Mesendoderm (in vitro differentiated cells): Measurements from ENCODE around the gene DNAJB2.

ENCODE experiments used
- DNase-seq: peaks from one replicate; pipeline ENCODE4 v3.0.0; 2013
- H2AK5ac ChIP-seq: 2 replicates; pipeline ENCODE4 v1.6.1; 2013; ENCODE audit warnings: low read length, inconsistent platforms
- H2BK120ac ChIP-seq: 2 replicates; pipeline ENCODE4 v1.6.1; 2013; ENCODE audit warnings: low read depth, mild to moderate bottlenecking, low read length, moderate library complexity, mixed read lengths
- H2BK15ac ChIP-seq: replicated peaks from 2 replicates; pipeline ENCODE4 v1.6.1; 2013; ENCODE audit warnings: low read depth, mild to moderate bottlenecking, moderate library complexity
- H2BK5ac ChIP-seq: 2 replicates; pipeline ENCODE4 v1.6.1; 2013; ENCODE audit warnings: low read length, inconsistent platforms
- H3K18ac ChIP-seq: 2 replicates; pipeline ENCODE4 v1.6.1; 2013; ENCODE audit warnings: mild to moderate bottlenecking, low read length, mixed read lengths
- H3K23ac ChIP-seq: one replicate; pipeline ENCODE4 v1.6.1; 2013; ENCODE audit warnings: low read length
- H3K27ac ChIP-seq: 2 replicates; pipeline ENCODE4 v1.5.1; 2013; ENCODE audit warnings: low read depth, mild to moderate bottlenecking, inconsistent platforms, low read length, moderate library complexity
- H3K27me3 ChIP-seq: 2 replicates; pipeline ENCODE4 v1.6.1; 2013; ENCODE audit warnings: low read length, control low read depth, mild to moderate bottlenecking, inconsistent platforms; ENCODE audit not compliant: insufficient read depth, poor library complexity
- H3K36me3 ChIP-seq: 2 replicates; pipeline ENCODE4 v1.6.1; 2013; ENCODE audit warnings: low read length, inconsistent platforms; ENCODE audit not compliant: control insufficient read depth, insufficient read depth
- H3K4ac ChIP-seq: one replicate; pipeline ENCODE4 v1.6.1; 2013; ENCODE audit warnings: low read depth, mild to moderate bottlenecking, low read length, moderate library complexity
- H3K4me1 ChIP-seq: 2 replicates; pipeline ENCODE4 v1.6.1; 2013; ENCODE audit warnings: low read depth, low read length, inconsistent platforms; ENCODE audit not compliant: control insufficient read depth
- H3K4me2 ChIP-seq: 2 replicates; pipeline ENCODE4 v1.6.1; 2013; ENCODE audit warnings: low read length
- H3K4me3 ChIP-seq: 2 replicates; pipeline ENCODE4 v1.5.1; 2013; ENCODE audit warnings: mild to moderate bottlenecking, low read length
- H3K56ac ChIP-seq: one replicate; pipeline ENCODE4 v1.6.1; 2013; ENCODE audit warnings: low read length
- H3K79me1 ChIP-seq: 2 replicates; pipeline ENCODE4 v1.6.1; 2013; ENCODE audit warnings: low read length, inconsistent platforms
- H3K79me2 ChIP-seq: 2 replicates; pipeline ENCODE4 v1.6.1; 2013; ENCODE audit warnings: mild to moderate bottlenecking, low read length; ENCODE audit not compliant: control insufficient read depth, insufficient read depth
- H3K9ac ChIP-seq: 2 replicates; pipeline ENCODE4 v1.6.1; 2013; ENCODE audit warnings: low read length, inconsistent platforms
- H4K5ac ChIP-seq: one replicate; pipeline ENCODE4 v1.6.1; 2013; ENCODE audit warnings: low read length
- H4K8ac ChIP-seq: one replicate; pipeline ENCODE4 v1.6.1; 2013; ENCODE audit warnings: low read depth, mild to moderate bottlenecking, control low read depth, low read length, moderate library complexity
- WGBS: extraction: QIAGEN DNeasy Blood & Tissue Kit; methylation state at CpG from one replicate; pipeline ENCODE4 v1.1.7; 2013; ENCODE audit warnings: low lambda C conversion rate, missing lambda C conversion rate; ENCODE audit not compliant: insufficient coverage; ENCODE audit errors: extremely low coverage; 5-methylcytosine and 5-hydroxymethylcytosine counted together

DNAJB2 gene

DNA sequence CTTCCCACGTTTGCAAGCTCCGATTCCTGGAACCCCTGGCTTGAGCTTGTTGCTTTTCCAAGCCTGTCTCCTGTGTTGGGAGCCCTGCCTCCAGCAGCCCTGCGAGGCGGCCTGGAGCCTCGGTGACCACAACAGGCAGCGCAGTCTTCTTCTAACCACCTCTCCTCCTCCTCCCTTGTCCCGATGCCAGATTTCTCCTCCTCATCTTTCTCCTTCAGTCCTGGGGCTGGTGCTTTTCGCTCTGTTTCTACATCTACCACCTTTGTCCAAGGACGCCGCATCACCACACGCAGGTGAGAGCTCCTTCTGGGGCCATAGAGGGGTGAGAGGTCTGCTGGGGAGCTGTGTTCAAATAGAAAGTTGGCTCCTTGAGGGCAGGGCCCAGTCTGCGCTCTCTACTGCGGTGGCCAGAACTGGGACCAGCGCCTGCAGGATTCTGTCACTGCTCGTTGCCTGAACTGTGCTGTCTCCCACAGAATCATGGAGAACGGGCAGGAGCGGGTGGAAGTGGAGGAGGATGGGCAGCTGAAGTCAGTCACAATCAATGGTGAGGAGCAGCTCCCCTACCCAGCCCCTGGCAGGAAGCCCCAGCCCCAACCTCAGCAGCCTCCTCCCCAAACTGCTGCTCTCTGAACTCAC lies 3.9 kb downstream of the DNAJB2 start:
- Histone ChIP-seq H3K27me3 (no peaks in the 10 kb centered on the region), H3K27ac (no peak overlapping the region), H3K4ac (no peak overlapping the region), H3K23ac (no peak overlapping the region), H3K79me2 (no peaks in the 10 kb centered on the region), H2AK5ac (no peak overlapping the region), H4K5ac (no peak overlapping the region), H3K4me3 (no peak overlapping the region), H3K4me1 (peaks cover 22% of the 10 kb centered on the region), H3K79me1 (no peaks in the 10 kb centered on the region), H2BK120ac (no peak overlapping the region), H3K36me3 (no peaks in the 10 kb centered on the region), H3K9ac (no peak overlapping the region), H4K8ac (no peak overlapping the region), H2BK5ac (no peak overlapping the region), H3K4me2 (no peak overlapping the region), H3K18ac (no peak overlapping the region), H3K56ac (no peak overlapping the region), H2BK15ac (no peak overlapping the region)
- WGBS: no CpG with 5 or more reads among the region's 17 CpGs
- DNase-seq: no peak

DNA sequence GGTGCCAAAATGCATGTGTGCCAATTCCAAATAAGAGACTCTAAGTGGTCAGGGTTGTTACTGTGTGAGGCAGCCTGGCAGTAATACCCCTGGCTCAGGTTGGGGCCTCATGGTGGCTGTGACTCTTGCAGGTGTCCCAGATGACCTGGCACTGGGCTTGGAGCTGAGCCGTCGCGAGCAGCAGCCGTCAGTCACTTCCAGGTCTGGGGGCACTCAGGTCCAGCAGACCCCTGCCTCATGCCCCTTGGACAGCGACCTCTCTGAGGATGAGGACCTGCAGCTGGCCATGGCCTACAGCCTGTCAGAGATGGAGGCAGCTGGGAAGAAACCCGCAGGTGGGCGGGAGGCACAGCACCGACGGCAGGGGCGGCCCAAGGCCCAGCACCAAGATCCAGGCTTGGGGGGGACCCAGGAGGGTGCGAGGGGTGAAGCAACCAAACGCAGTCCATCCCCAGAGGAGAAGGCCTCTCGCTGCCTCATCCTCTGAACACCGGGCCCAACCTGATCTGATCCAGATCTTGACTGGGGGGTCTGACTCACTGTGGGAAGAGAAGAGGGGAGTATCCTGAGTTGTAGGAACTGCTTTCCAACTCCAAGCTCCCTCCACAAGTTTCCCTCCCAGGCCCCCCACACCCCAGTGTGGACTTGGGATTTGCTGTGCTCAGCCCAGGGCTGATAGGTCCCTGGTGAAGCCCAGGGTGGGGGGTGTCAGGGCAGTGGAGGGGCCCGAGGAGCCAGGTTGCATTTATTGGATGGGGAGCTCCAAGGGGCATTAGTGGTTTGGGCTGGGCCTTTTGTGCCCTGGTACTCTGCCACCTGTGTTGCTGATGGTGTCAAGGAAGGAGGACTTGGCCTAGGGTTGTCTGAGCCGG lies 5.6 kb downstream of the DNAJB2 start:
- no peak for DNase-seq
- H3K4me3 ChIP-seq: no peak overlapping the region
- H2BK15ac ChIP-seq: no peak overlapping the region
- WGBS: no CpG with 5 or more reads among the region's 16 CpGs
- no peak overlapping the region for H3K4me2 ChIP-seq
- no peaks in the 10 kb centered on the region for H3K79me2 ChIP-seq
- no peaks in the 10 kb centered on the region for H3K36me3 ChIP-seq
- no peak overlapping the region for H3K23ac ChIP-seq
- no peak overlapping the region for H2BK5ac ChIP-seq
- H3K18ac ChIP-seq: no peak overlapping the region
- H3K27ac ChIP-seq: no peak overlapping the region
- no peak overlapping the region for H4K5ac ChIP-seq
- H3K27me3 ChIP-seq: no peaks in the 10 kb centered on the region
- no peak overlapping the region for H2BK120ac ChIP-seq
- H3K79me1 ChIP-seq: no peaks in the 10 kb centered on the region
- H4K8ac ChIP-seq: no peak overlapping the region
- H3K4ac ChIP-seq: no peak overlapping the region
- H3K56ac ChIP-seq: no peak overlapping the region
- peaks cover 15% of the 10 kb centered on the region for H3K4me1 ChIP-seq
- H3K9ac ChIP-seq: no peak overlapping the region
- no peak overlapping the region for H2AK5ac ChIP-seq

DNA sequence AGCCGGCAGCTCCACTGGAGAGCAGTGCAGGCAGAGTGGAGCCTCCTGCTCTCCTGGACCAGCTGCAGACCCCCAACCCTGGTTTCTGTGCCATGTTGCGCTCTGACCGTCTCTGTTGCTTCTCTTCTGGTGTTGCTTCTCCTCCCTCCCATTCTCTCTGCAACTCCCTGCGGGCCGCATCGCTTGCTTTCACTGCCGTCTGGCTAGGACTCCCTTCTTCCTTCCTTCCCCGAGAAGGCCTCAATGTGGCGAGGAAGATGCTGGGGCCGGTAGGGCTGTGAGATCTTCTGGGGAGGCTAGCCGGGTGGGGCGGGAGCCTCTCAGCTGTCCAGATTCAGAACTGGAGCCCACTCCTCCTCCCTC lies 6.2 kb downstream of the DNAJB2 start:
- H3K27ac ChIP-seq: no peak overlapping the region
- DNase-seq: no peak

DNA sequence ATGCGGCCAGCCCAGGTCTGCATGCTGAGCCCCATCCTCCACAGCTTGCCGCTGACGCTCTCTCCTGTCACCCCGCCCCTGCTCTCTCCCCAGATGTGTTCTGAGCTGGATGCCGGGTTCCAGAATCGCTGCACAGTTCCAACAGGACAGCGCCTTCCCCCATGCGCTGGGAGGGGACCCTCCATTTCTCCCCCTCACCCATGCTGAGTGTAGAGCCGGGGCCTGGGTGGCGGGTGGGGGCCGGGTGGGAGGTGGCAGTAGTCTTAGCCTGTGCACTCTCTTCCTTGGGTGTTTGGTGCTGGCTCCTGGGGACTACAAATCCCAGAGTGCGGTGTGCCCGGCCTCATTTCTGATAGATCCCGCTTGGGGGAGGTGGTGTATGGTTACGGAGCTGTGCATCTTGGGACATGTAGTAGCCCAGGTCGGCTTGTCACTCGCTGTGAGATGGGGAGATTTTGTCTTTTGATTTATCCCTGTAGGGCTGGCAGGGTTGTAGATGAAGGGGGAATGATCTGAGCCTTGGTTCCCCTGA lies 6.8 kb downstream of the DNAJB2 start:
- H2AK5ac ChIP-seq: no peak overlapping the region
- peak overlapping the region; percentile 34 for H3K9ac ChIP-seq
- H3K4me2 ChIP-seq: no peak overlapping the region
- H3K18ac ChIP-seq: no peak overlapping the region
- peak overlapping the region; percentile 74 for H3K56ac ChIP-seq
- H3K27ac ChIP-seq: no peak overlapping the region
- no peak overlapping the region for H2BK120ac ChIP-seq
- no peak overlapping the region for H4K8ac ChIP-seq
- no peaks in the 10 kb centered on the region for H3K36me3 ChIP-seq
- no peak overlapping the region for H3K4me3 ChIP-seq
- H3K79me2 ChIP-seq: no peaks in the 10 kb centered on the region
- no peak overlapping the region for H4K5ac ChIP-seq
- no peaks in the 10 kb centered on the region for H3K27me3 ChIP-seq
- H2BK5ac ChIP-seq: no peak overlapping the region
- WGBS: no CpG with 5 or more reads among the region's 17 CpGs
- H3K23ac ChIP-seq: no peak overlapping the region
- H3K79me1 ChIP-seq: no peaks in the 10 kb centered on the region
- H3K4ac ChIP-seq: no peak overlapping the region
- DNase-seq: peak; percentile 92
- H3K4me1 ChIP-seq: peaks cover 5% of the 10 kb centered on the region
- H2BK15ac ChIP-seq: no peak overlapping the region

More for the DNA sequence above, 6.2 kb downstream of the DNAJB2 start:
- no CpG with 5 or more reads among the region's 12 CpGs for WGBS
- Histone ChIP-seq H3K9ac (peak overlapping the region; percentile 34), H2BK120ac (no peak overlapping the region), H3K23ac (no peak overlapping the region), H3K4ac (no peak overlapping the region), H3K79me2 (no peaks in the 10 kb centered on the region), H2AK5ac (no peak overlapping the region), H3K36me3 (no peaks in the 10 kb centered on the region), H3K4me1 (peaks cover 10% of the 10 kb centered on the region), H3K27me3 (no peaks in the 10 kb centered on the region), H3K18ac (no peak overlapping the region), H3K4me3 (no peak overlapping the region), H4K5ac (no peak overlapping the region), H2BK5ac (no peak overlapping the region), H3K79me1 (no peaks in the 10 kb centered on the region), H3K4me2 (no peak overlapping the region), H3K56ac (peak overlapping the region; percentile 64), H4K8ac (no peak overlapping the region), H2BK15ac (no peak overlapping the region)

DNA sequence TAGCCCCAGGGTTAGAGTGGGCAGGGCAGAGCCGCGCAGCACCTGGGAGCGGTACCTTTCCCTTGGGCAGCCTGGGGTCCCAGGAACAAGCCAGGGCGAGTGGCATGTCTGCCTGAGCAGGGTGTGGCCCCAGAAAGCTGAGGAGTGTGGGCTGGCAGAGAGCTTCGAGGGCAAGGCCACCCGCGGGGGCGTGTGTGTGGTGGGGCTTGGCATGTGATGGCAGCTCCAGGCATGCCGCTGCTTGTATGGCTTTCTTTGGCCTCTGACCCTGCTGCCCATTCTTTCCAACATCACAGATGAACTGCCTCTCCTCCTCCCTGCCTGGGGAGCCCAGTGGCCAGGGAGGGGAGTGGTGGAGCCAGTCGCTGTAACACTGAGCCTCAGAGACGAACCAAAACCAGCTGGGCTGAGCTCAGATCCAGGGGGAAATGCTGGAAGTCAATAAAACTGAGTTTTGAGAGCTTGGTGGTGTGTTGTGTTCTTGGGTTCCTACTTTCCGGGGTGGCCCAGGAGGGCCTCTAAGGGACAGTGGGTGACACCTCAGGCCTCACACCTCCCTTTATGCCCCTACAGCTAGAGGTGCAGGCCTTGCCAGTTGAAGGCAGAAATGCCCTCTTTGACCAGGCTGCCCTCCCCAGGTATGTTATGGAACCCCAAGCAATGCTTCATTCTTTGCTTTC lies 7.4 kb downstream of the DNAJB2 start:
- whole genome bisulfite sequencing: no CpG with 5 or more reads among the region's 12 CpGs
- no peaks in the 10 kb centered on the region for H3K79me1 ChIP-seq
- H3K79me2 ChIP-seq: no peaks in the 10 kb centered on the region
- H3K9ac ChIP-seq: peak overlapping the region; percentile 31
- H3K4me1 ChIP-seq: peaks cover 2% of the 10 kb centered on the region
- H3K56ac ChIP-seq: peak overlapping the region; percentile 74
- H3K23ac ChIP-seq: no peak overlapping the region
- no peaks in the 10 kb centered on the region for H3K36me3 ChIP-seq
- H3K27me3 ChIP-seq: no peaks in the 10 kb centered on the region
- no peak overlapping the region for H3K18ac ChIP-seq
- no peak overlapping the region for H2BK120ac ChIP-seq
- H3K4me3 ChIP-seq: no peak overlapping the region
- no peak for DNase-seq
- H4K5ac ChIP-seq: no peak overlapping the region
- no peak overlapping the region for H3K27ac ChIP-seq
- H4K8ac ChIP-seq: no peak overlapping the region
- no peak overlapping the region for H2BK5ac ChIP-seq
- H2AK5ac ChIP-seq: no peak overlapping the region
- H3K4me2 ChIP-seq: no peak overlapping the region
- H3K4ac ChIP-seq: no peak overlapping the region
- H2BK15ac ChIP-seq: no peak overlapping the region
